ENCODE data around the gene PNPT1.
"Not testable (repeated sequence)": the region's sequence is repeated elsewhere in the genome, so short reads cannot be mapped to it uniquely, and the experiment has no call there.

The PNPT1 gene

GRCh38 chr2:55653255-55653654 lies 40.4 kb downstream of the PNPT1 start:
- no peak for DNase-seq

DNA sequence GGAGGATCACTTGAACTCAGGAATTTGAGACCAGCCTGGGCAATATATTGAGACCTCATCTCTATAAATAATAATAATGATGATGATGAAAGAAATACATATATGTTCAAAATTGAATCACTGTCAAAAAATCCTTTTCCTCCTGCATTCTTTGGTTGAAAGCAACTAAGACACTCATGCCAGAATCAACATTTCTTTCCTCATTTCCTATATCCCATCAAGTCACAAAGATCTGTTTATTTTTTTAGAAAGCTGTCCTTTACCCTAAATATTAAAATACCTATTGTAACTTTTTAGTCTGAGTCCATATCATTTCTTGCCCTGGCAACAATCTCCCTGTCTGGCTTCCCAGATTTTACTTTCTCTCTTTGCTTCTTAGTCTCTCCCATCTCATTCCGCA lies 44.4 kb downstream of the PNPT1 start:
- no peak for DNase-seq

DNA sequence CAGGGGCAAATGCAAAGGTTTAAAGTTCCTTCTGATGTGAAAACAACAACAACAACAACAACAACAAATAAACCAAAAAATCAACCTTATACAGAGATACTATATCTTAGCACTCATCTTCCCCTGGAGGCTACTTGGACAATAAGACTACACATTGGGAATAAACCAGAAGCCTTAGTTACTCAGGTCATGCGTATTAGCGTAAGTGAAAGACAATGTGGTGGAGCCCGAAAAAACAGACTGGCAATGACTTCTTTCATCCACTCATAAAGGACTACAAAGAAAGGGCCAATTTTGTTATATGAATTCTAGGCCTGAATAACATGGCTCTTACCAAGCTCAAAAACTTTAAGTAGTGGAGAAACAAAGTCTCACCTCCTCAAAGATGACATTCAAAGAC lies 56.8 kb downstream of the PNPT1 start:
- no peak for DNase-seq

GRCh38 chr2:55628931-55629330 lies 64.7 kb downstream of the PNPT1 start:
- DNase-seq: no peak

DNA sequence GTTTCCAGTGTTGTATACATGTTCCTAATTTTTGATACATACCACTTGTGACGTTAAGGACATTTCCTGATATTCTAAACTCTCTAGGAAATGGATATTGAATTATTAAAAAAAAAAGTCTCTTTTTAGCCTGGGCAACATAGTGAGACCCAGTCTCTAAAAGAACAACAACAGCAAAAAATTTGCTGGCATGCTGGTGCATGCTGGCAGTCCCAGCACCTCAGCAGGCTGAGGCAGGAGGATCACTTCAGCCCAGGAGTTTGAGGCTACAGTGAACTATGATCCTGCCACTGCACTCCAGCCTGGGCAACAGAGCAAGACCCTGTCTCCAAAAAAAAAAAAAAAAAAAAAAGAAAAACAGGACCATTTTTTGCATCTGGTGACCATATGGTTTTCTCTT lies 65.7 kb downstream of the PNPT1 start:
- DNase-seq: no peak

GRCh38 chr2:55621802-55622201 lies 71.8 kb downstream of the PNPT1 start:
- DNase-seq: no peak

GRCh38 chr2:55620123-55620779 lies 73.4 kb downstream of the PNPT1 start:
- no peak for DNase-seq

- peak; percentile 49 for DNase-seq
Measured at GRCh38 chr2:55618275-55619055, 75.2 kb downstream of the PNPT1 start.

GRCh38 chr2:55618025-55618274 lies 75.7 kb downstream of the PNPT1 start:
- peak; percentile 3 for DNase-seq

DNA sequence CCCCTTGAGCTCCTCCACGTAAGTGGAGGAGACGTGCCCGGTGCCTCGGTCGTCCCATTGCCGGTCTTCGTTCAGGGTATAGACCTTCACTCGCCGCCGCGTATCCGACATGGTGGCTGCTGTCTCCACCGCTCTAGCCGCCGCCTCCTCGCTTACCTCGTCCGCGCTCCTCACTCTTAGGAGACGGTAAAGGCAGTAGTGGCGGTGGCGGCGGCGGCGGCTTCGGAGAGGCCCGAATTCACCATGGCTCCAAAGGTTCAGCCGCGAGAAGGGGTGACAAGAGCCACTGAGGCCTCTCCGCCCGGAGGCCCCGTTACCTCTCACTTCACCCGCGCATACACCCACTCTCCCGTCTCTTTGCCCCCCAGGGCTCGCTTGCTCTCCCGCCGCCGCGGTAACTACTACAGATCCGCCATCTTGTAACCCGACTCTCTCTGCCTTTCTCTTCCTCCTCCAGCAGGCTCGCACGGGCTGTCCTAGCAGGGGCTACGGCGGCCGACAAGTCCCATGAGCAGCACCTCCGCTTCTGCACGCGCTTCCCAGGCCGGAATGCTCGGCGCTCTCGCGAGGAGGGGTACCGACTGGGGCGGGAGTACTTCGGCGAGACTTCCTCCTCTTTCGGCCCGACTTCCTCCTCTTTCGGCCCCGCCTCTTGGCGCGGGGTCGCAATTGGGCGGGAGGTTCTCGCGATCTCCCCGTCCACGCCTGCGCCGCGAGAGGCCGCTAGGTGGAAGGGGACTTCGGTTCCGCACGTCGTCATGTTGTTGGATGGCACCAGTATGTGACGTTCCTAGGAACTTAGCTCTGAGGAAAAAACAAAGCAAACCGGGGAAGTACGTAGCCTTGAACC lies 76.2 kb downstream of the PNPT1 start, which contains the start of gene PPP4R3B:
TSS of gene PPP4R3B (minus strand) at position 448 of the 850 bp plus-strand sequence. CDS start at position 111, 337 bp downstream.
- DNase-seq: peak; percentile 99

DNA sequence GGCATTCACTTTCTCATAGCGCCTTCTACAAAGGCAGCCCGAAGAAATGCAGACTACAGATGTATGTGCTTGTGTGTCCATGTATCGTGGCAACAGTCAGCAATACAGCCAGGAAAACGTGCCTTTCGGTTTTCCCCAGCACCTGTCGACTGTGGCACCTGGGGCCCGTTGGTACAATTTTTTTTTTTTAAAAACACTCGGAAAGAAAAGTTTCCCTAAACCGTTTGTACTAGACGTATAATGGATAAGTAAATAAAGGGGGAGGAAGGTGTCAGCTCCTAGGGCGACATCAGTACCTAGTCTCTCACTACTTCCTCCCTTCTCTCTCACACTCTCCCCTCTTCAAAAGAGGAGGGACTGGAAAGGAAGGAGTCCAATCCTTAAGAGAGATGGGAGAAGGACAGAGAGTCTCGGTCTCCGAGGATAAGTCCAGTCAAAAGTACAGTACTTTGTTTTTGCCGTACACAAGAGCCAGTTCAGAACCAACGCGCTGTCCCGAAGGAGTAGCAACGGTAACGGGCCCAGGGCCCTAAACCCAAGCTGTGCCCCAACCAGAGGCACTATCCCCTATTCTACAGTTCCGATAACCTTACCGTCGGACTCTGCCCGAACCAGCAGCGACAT lies 77.0 kb downstream of the PNPT1 start:
- peak; percentile 38 for DNase-seq

DNA sequence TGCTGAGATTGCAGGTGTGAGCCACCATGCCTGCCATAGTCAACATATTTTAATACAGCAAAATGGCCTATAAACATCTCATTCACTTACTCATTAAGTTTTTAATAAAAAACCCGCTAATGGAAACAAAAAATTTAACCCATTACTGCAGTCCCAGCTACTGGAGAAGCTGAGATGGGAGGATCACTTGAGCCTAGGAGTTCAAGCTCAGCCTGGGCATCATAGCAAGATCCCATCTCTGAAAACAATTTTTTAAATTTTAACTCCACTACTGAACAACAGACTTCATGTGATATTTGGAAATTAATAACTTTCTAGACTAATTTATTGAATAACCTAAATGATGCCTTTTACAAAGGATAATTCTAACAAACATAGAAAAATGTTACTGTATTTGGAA lies 81.6 kb downstream of the PNPT1 start:
- DNase-seq: no peak

- no peak for DNase-seq
Measured at GRCh38 chr2:55610954-55611743, 82.5 kb downstream of the PNPT1 start.

DNA sequence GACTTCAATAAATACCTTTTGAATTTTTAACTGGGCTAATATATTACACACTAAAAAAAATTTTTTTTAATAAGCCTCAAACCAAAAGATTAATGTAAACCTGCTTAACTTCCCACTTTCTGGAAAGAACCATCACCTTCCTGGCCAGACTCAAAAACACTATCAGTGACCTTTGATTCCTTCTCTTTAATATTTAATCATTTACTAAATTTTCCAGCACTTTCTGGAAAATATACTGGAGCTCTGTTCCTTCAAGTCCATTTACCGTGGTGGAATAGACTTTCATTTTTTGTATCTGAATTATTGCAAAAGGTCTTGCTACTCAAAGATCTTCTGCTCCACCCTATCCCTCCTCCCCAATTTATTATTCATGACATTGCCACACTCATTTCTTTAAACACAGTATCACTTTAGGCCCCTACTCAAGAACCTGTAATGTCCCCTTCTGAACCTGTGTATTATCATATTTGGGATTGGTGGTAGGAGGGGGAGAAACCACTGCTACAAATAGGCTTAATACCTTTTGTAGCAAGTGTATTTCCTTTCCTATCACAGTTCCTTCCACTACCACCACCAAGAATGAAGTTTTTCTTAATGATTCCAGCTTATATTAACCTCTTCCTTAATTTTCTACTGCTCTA lies 83.6 kb downstream of the PNPT1 start:
- DNase-seq: no peak

GRCh38 chr2:55609193-55609794 lies 84.3 kb downstream of the PNPT1 start:
- DNase-seq: no peak

DNA sequence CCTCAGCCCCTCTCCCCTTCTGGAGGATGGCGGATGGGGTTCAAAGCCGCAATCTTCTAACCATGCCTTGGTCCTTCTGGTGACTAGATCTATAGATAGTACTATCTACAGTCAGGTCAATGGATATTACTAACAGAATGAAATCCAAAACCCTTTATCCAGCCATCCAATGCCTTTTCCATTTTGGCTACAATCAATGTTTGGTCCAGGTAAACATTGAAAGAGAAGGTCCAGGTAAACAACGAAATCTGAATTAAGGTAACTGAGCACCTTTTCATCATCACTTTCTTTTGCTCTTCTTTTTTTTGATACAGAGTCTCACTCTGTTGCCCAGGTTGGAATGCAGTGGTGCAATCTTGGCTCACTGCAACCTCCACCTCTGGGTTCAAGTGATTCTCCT lies 85.9 kb downstream of the PNPT1 start:
- DNase-seq: no peak

- no peak for DNase-seq
Measured at GRCh38 chr2:55604027-55604565, 89.5 kb downstream of the PNPT1 start.

GRCh38 chr2:55601849-55602248 lies 91.8 kb downstream of the PNPT1 start:
- DNase-seq: no peak

GRCh38 chr2:55598056-55598795 lies 95.4 kb downstream of the PNPT1 start:
- no peak for DNase-seq

- not testable (repeated sequence) for DNase-seq
Measured at GRCh38 chr2:55596795-55597194, 96.8 kb downstream of the PNPT1 start.
